Memory B cell (primary cell): ENCODE measurements around the gene SECTM1.
"Not testable (repeated sequence)": the region's sequence is repeated elsewhere in the genome, so short reads cannot be mapped to it uniquely, and the experiment has no call there.

Experiments
- ATAC-seq: fragments of 150-1000 bp; cut with Tn5 transposase; 2 replicates; pipeline ENCODE4 v1.10.0; 2021; ENCODE audit warnings: low read depth, mild to moderate bottlenecking, moderate library complexity
- DNase-seq, 2 donors: peaks; one replicate each; pipeline ENCODE4 v3.0.0; 2022; ENCODE audit warnings: low spot score in 2 of 2
- H3K27ac Mint-ChIP-seq: one replicate; pipeline ENCODE4 v1.8.0; 2022; ENCODE audit warnings: mild to moderate bottlenecking, moderate library complexity, mixed read lengths
- H3K27me3 Mint-ChIP-seq: one replicate; pipeline ENCODE4 v1.8.0; 2022; ENCODE audit warnings: mixed read lengths
- H3K36me3 Mint-ChIP-seq: one replicate; pipeline ENCODE4 v1.8.0; 2022; ENCODE audit warnings: mild to moderate bottlenecking, mixed read lengths
- H3K4me1 Mint-ChIP-seq: one replicate; pipeline ENCODE4 v1.8.0; 2022; ENCODE audit warnings: mixed read lengths
- H3K4me3 Mint-ChIP-seq: one replicate; pipeline ENCODE4 v1.8.0; 2022; ENCODE audit warnings: mild to moderate bottlenecking, moderate library complexity, mixed read lengths
- H3K9me3 Mint-ChIP-seq: one replicate; pipeline ENCODE4 v1.8.0; 2022; ENCODE audit warnings: mixed read lengths

SECTM1 gene

GRCh38 chr17:82333279-82334171, at the start of gene SECTM1:
Gene SECTM1 (minus strand): TSS chr17:82333766. CDS start chr17:82327240, 6,526 bp downstream.
- peak within 1 kb of the TSS; percentile 97 for H3K4me3 Mint-ChIP-seq
- H3K27ac Mint-ChIP-seq = no peak within 1 kb of the TSS
- ATAC-seq = peak; percentile 25
- H3K27me3 Mint-ChIP-seq = peaks cover 19% of the 10 kb centered on the region
- no peaks in the 10 kb centered on the region for H3K9me3 Mint-ChIP-seq
- peaks cover 18% of the 10 kb centered on the region for H3K4me1 Mint-ChIP-seq
- no peak for DNase-seq
- H3K36me3 Mint-ChIP-seq = no peaks in the 10 kb centered on the region

- no peak for DNase-seq
- Mint-ChIP-seq H3K36me3 (no peaks in the 10 kb centered on the region), H3K9me3 (no peaks in the 10 kb centered on the region), H3K4me3 (no peak overlapping the region), H3K27ac (no peak overlapping the region), H3K27me3 (peaks cover 24% of the 10 kb centered on the region), H3K4me1 (peaks cover 12% of the 10 kb centered on the region)
- no peak for ATAC-seq
These were observed 49.3 kb upstream of the SECTM1 start for GRCh38 chr17:82382933-82383255.

- H3K27ac Mint-ChIP-seq, H3K4me1 Mint-ChIP-seq, H3K36me3 Mint-ChIP-seq, DNase-seq, ATAC-seq, H3K9me3 Mint-ChIP-seq, H3K4me3 Mint-ChIP-seq: not testable (repeated sequence)
- peaks cover 27% of the 10 kb centered on the region for H3K27me3 Mint-ChIP-seq
These were observed 48.8 kb upstream of the SECTM1 start for GRCh38 chr17:82382220-82382932.

GRCh38 chr17:82381703-82382009, 48.1 kb upstream of the SECTM1 start:
- peaks cover 26% of the 10 kb centered on the region for H3K27me3 Mint-ChIP-seq
- H3K27ac Mint-ChIP-seq, H3K36me3 Mint-ChIP-seq, H3K4me1 Mint-ChIP-seq, H3K4me3 Mint-ChIP-seq, H3K9me3 Mint-ChIP-seq, DNase-seq, ATAC-seq: not testable (repeated sequence)

- Mint-ChIP-seq H3K4me3 (no peak overlapping the region), H3K36me3 (no peaks in the 10 kb centered on the region), H3K9me3 (no peaks in the 10 kb centered on the region), H3K27ac (no peak overlapping the region), H3K27me3 (peaks cover 21% of the 10 kb centered on the region), H3K4me1 (peaks cover 7% of the 10 kb centered on the region)
- ATAC-seq (no peak), DNase-seq (no peak)
These were observed 47.5 kb upstream of the SECTM1 start for GRCh38 chr17:82380860-82381702.

- no peak overlapping the region for H3K4me3 Mint-ChIP-seq
- no peaks in the 10 kb centered on the region for H3K36me3 Mint-ChIP-seq
- H3K27ac Mint-ChIP-seq = no peak overlapping the region
- DNase-seq = no peak
- H3K27me3 Mint-ChIP-seq = peaks cover 25% of the 10 kb centered on the region
- no peaks in the 10 kb centered on the region for H3K9me3 Mint-ChIP-seq
- H3K4me1 Mint-ChIP-seq = peaks cover 7% of the 10 kb centered on the region
- no peak for ATAC-seq
These were observed 45.1 kb upstream of the SECTM1 start for GRCh38 chr17:82378741-82379021.

GRCh38 chr17:82377924-82378740, 44.6 kb upstream of the SECTM1 start:
- Mint-ChIP-seq H3K9me3 (no peaks in the 10 kb centered on the region), H3K4me1 (peaks cover 7% of the 10 kb centered on the region), H3K36me3 (no peaks in the 10 kb centered on the region), H3K27ac (no peak overlapping the region), H3K27me3 (peaks cover 27% of the 10 kb centered on the region), H3K4me3 (no peak overlapping the region)
- DNase-seq = no peak
- ATAC-seq = no peak

GRCh38 chr17:82377294-82377693, 43.7 kb upstream of the SECTM1 start:
- H3K27ac Mint-ChIP-seq, ATAC-seq, DNase-seq, H3K4me3 Mint-ChIP-seq, H3K9me3 Mint-ChIP-seq, H3K36me3 Mint-ChIP-seq: not testable (repeated sequence)
- Mint-ChIP-seq H3K4me1 (peaks cover 14% of the 10 kb centered on the region), H3K27me3 (peaks cover 29% of the 10 kb centered on the region)

- H3K27ac Mint-ChIP-seq = no peak overlapping the region
- peaks cover 24% of the 10 kb centered on the region for H3K27me3 Mint-ChIP-seq
- no peak overlapping the region for H3K4me3 Mint-ChIP-seq
- no peaks in the 10 kb centered on the region for H3K9me3 Mint-ChIP-seq
- H3K36me3 Mint-ChIP-seq = no peaks in the 10 kb centered on the region
- peaks cover 12% of the 10 kb centered on the region for H3K4me1 Mint-ChIP-seq
- no peak for ATAC-seq
- DNase-seq = no peak
These were observed 42.6 kb upstream of the SECTM1 start for GRCh38 chr17:82376042-82376730.

GRCh38 chr17:82375359-82376041, 41.9 kb upstream of the SECTM1 start:
- no peak for DNase-seq
- Mint-ChIP-seq H3K4me3 (no peak overlapping the region), H3K9me3 (no peaks in the 10 kb centered on the region), H3K27me3 (peaks cover 24% of the 10 kb centered on the region), H3K27ac (no peak overlapping the region), H3K36me3 (no peaks in the 10 kb centered on the region), H3K4me1 (peaks cover 16% of the 10 kb centered on the region)
- no peak for ATAC-seq

GRCh38 chr17:82374626-82375331, 41.2 kb upstream of the SECTM1 start:
- Mint-ChIP-seq H3K4me1 (peaks cover 13% of the 10 kb centered on the region), H3K27ac (no peak overlapping the region), H3K9me3 (no peaks in the 10 kb centered on the region), H3K36me3 (no peaks in the 10 kb centered on the region), H3K27me3 (peaks cover 20% of the 10 kb centered on the region), H3K4me3 (no peak overlapping the region)
- DNase-seq (no peak), ATAC-seq (no peak)
